ENCODE results near the gene SUCO.

GRCh38 chr1:172514108-172514507 is 18.8 kb upstream of the SUCO start:
- TF ChIP-seq YY1 (IDR thresholded peaks at IDR 0.05; ENCODE audit: insufficient read depth, insufficient read length) (no peak), SUZ12 (IDR thresholded peaks at IDR 0.05; ENCODE audit: extremely low read depth, insufficient read depth, insufficient read length) (no peak)
